Subcutaneous adipose tissue (tissue), 4 donors: ENCODE data around the gene OLFM4. TPM values are rescaled to one million over a fixed set of nuclear protein-coding genes. Genes with fewer than 3 reads are reported as not detected.

ENCODE experiments used
- total RNA-seq, 4 donors: library from RNA; depleted of rRNA; stranded (reverse); fragments of >200 nt; gene quantifications; one replicate each; pipeline ENCODE4 v1.1.0, GENCODE V29; 2016
- TF ChIP-seq, protein P1 (sequence below): fragments of 450-650 bp; IDR thresholded peaks from one replicate; pipeline ENCODE4 v1.5.1; 2016; ENCODE audit warnings: low read depth, mild to moderate bottlenecking, control low read depth, antibody characterized with exemption, moderate library complexity

The OLFM4 gene
- total RNA-seq, 4 donors from 2014 or later: 0.17 to 0.98 (median 0.49) TPM

GRCh38 chr13:53074114-53074513 is 45.5 kb downstream of the OLFM4 start:
- TF ChIP-seq, protein P1, sequence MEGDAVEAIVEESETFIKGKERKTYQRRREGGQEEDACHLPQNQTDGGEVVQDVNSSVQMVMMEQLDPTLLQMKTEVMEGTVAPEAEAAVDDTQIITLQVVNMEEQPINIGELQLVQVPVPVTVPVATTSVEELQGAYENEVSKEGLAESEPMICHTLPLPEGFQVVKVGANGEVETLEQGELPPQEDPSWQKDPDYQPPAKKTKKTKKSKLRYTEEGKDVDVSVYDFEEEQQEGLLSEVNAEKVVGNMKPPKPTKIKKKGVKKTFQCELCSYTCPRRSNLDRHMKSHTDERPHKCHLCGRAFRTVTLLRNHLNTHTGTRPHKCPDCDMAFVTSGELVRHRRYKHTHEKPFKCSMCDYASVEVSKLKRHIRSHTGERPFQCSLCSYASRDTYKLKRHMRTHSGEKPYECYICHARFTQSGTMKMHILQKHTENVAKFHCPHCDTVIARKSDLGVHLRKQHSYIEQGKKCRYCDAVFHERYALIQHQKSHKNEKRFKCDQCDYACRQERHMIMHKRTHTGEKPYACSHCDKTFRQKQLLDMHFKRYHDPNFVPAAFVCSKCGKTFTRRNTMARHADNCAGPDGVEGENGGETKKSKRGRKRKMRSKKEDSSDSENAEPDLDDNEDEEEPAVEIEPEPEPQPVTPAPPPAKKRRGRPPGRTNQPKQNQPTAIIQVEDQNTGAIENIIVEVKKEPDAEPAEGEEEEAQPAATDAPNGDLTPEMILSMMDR: no peak

DNA sequence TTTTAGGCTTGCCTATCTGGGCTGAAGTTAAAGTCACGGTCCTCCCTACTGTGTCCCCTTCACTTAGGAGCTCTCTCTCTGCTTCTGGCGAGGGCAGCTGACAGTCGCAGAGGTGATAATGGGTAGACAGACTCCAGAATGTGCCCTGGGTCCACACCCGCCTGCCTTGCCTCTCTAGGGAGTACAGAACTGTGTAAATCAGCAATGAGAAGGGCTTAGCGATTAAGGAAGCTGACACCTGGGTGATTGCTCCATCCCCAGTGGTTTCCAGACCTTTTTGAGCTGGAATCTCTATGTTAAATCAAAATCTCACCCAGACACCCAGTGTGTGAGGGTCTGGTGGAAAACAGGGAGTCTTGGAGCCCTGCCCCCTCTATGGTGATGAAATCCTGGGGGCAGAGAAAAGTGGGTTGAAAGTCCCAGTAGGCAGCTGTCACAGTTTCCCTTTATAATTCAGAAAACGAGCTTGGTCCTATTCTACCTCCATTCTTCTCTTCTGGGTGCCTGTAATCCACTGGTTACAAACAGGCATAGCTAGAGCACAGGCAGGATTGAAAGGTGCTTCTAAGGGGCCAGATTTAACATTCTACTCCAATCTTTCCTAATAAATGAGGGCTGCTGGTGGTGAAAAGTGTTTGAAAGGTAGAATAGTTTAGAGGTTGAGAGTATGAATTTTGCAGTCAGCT is 46.9 kb downstream of the OLFM4 start:
- TF ChIP-seq, protein P1: no peak

DNA sequence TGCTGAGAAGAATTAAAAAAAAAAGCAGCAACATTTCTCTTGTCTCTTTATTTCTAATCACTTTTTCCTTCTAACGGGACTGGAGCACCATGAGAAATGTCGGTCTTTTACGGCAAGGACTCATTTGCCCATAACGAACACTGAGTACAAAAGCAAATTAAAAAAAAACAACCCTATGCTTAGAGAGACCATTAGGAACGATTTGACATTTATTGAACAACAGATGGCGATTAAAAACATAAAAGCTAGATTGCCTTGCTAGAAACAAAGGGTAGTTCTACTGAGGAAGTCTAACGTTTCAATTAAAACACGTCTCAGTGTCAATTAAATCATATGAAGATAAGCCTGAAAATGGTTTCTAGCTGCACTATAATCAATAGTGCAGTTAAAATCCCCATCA is 51.1 kb downstream of the OLFM4 start:
- TF ChIP-seq, protein P1: no peak

DNA sequence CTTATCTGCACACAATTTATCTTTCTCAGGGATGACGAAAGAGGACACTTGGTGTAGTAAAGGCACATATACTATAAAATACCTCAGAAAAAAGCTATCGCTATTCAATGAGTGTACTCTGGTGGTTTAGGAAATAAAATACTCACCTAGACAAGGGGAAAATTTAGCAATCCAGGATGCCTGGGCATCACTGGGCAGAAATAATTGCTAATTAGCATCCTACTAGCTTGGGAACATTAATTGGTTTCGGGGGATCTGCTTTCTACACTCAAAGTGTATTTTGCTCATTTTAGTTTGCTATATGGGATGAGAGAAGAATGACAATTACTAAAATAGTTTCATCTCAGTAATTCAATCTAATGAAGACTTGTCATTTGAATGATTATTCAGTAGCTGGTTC is 60.3 kb downstream of the OLFM4 start:
- TF ChIP-seq, protein P1: no peak

- TF ChIP-seq, protein P1: no peak
Observed at GRCh38 chr13:53089951-53090350, 61.3 kb downstream of the OLFM4 start.

GRCh38 chr13:53090461-53090860 is 61.8 kb downstream of the OLFM4 start:
- TF ChIP-seq, protein P1: no peak

- TF ChIP-seq, protein P1: no peak
Observed at GRCh38 chr13:53092931-53093330, 64.3 kb downstream of the OLFM4 start.
